Measurements from ENCODE around the gene PARS2. TPM values are rescaled to one million over a fixed set of nuclear protein-coding genes. Genes with fewer than 3 reads are reported as not detected.

PARS2 gene
- total RNA-seq, 2 experiments from 2014 or later: not detected

GRCh38 chr1:54736685-54737084, 27.6 kb downstream of the PARS2 start:
- Histone ChIP-seq H3K27ac (ENCODE audit: low read depth in 1 of 2, low read length in 2 of 2) (no peak overlapping the region), H3K27me3 (ENCODE audit: control insufficient read depth in 1 of 2, insufficient read depth in 2 of 2, low read length in 2 of 2) (no peaks in the 10 kb centered on the region), H3K4me3 (ENCODE audit: low read length) (no peak overlapping the region), H3K36me3 (ENCODE audit: insufficient read depth, low read length) (peaks cover 69% of the 10 kb centered on the region), H3K9me3 (ENCODE audit: control insufficient read depth in 1 of 2, insufficient read depth in 1 of 2, low read length in 2 of 2) (no peaks in the 10 kb centered on the region), H3K4me1 (ENCODE audit: insufficient read depth, low read length) (no peaks in the 10 kb centered on the region)
- intact Hi-C loops (cut with DNase I, micrococcal nuclease): no loop called here
- H3K27me3 Mint-ChIP-seq: no peaks in the 10 kb centered on the region
- peaks cover 79% of the 10 kb centered on the region for H3K36me3 Mint-ChIP-seq (ENCODE audit: low read depth)
- no peak overlapping the region for H3K4me3 Mint-ChIP-seq
- POLR2A ChIA-PET: no interaction called here
- H3K4me1 Mint-ChIP-seq (ENCODE audit: low read depth): no peaks in the 10 kb centered on the region
- DNase-seq: no peak
- CTCF ChIA-PET: no interaction called here
- TF ChIP-seq, protein P1, sequence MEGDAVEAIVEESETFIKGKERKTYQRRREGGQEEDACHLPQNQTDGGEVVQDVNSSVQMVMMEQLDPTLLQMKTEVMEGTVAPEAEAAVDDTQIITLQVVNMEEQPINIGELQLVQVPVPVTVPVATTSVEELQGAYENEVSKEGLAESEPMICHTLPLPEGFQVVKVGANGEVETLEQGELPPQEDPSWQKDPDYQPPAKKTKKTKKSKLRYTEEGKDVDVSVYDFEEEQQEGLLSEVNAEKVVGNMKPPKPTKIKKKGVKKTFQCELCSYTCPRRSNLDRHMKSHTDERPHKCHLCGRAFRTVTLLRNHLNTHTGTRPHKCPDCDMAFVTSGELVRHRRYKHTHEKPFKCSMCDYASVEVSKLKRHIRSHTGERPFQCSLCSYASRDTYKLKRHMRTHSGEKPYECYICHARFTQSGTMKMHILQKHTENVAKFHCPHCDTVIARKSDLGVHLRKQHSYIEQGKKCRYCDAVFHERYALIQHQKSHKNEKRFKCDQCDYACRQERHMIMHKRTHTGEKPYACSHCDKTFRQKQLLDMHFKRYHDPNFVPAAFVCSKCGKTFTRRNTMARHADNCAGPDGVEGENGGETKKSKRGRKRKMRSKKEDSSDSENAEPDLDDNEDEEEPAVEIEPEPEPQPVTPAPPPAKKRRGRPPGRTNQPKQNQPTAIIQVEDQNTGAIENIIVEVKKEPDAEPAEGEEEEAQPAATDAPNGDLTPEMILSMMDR (IDR thresholded peaks at IDR 0.05): no peak
- no peaks in the 10 kb centered on the region for H3K9me3 Mint-ChIP-seq
- H3K27ac Mint-ChIP-seq: no peak overlapping the region
- no peak for ATAC-seq (ENCODE audit: poor library complexity)

DNA sequence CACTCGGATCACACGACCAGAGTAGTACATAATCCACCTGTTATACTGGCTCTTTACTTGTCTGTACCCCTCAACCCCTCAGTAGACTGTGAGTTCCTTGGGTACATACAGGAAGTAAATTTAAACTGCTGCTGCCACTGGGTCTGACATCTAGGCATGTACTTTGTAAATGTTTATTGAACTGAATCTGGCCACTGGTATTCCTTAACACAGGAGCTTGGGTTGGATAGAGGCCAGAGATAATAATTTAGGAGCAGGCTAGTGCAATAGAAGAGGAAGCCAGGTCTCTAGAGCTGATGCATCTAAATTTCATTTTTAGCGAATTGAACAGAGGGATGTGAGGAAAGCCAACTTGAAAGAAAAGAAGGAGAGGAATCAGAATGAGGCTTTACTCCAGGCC, 36.3 kb downstream of the PARS2 start:
- H3K4me1 Mint-ChIP-seq (ENCODE audit: low read depth): no peaks in the 10 kb centered on the region
- CTCF ChIA-PET: no interaction called here
- POLR2A ChIA-PET: no interaction called here
- Histone ChIP-seq H3K27me3 (ENCODE audit: control insufficient read depth in 1 of 2, insufficient read depth in 2 of 2, low read length in 2 of 2) (no peaks in the 10 kb centered on the region), H3K9me3 (ENCODE audit: control insufficient read depth in 1 of 2, insufficient read depth in 1 of 2, low read length in 2 of 2) (no peaks in the 10 kb centered on the region), H3K4me3 (ENCODE audit: low read length) (no peak overlapping the region), H3K27ac (ENCODE audit: low read depth in 1 of 2, low read length in 2 of 2) (no peak overlapping the region), H3K36me3 (ENCODE audit: insufficient read depth, low read length) (peaks cover 84% of the 10 kb centered on the region), H3K4me1 (ENCODE audit: insufficient read depth, low read length) (no peaks in the 10 kb centered on the region)
- no peak overlapping the region for H3K27ac Mint-ChIP-seq
- no peaks in the 10 kb centered on the region for H3K27me3 Mint-ChIP-seq
- intact Hi-C loops (cut with DNase I, micrococcal nuclease): no loop called here
- no peaks in the 10 kb centered on the region for H3K9me3 Mint-ChIP-seq
- H3K4me3 Mint-ChIP-seq: no peak overlapping the region
- TF ChIP-seq, protein P1 (IDR thresholded peaks at IDR 0.05): no peak
- DNase-seq: no peak
- no peak for ATAC-seq (ENCODE audit: poor library complexity)
- H3K36me3 Mint-ChIP-seq (ENCODE audit: low read depth): peaks cover 88% of the 10 kb centered on the region

DNA sequence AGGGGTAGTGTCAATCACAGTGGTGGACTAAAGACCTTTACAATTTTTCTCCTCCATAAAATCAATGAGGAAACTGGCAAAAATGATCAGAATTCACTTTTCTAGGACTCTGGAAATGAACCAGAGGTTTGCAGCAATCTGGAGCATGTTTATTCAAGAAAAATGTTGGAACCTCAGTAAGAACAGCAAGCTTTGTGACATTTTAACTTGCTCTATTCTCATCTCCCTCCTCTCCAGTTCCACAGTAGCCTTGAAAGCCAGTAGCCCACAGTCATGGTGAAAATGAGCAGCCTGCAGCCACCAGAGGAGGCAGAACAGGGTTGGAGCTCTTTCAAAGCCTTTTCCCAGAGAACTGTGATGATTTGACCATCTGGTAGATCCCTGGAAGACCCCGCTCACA, 39.6 kb downstream of the PARS2 start:
- DNase-seq (no peak), ATAC-seq (ENCODE audit: poor library complexity) (no peak)
- no peaks in the 10 kb centered on the region for H3K9me3 Mint-ChIP-seq
- peaks cover 93% of the 10 kb centered on the region for H3K36me3 Mint-ChIP-seq (ENCODE audit: low read depth)
- intact Hi-C loops (cut with DNase I, micrococcal nuclease): no loop called here
- peaks cover 6% of the 10 kb centered on the region for H3K4me1 Mint-ChIP-seq (ENCODE audit: low read depth)
- Histone ChIP-seq H3K27me3 (ENCODE audit: control insufficient read depth in 1 of 2, insufficient read depth in 2 of 2, low read length in 2 of 2) (no peaks in the 10 kb centered on the region), H3K9me3 (ENCODE audit: control insufficient read depth in 1 of 2, insufficient read depth in 1 of 2, low read length in 2 of 2) (no peaks in the 10 kb centered on the region), H3K4me3 (ENCODE audit: low read length) (no peak overlapping the region), H3K27ac (ENCODE audit: low read depth in 1 of 2, low read length in 2 of 2) (no peak overlapping the region), H3K36me3 (ENCODE audit: insufficient read depth, low read length) (peaks cover 77% of the 10 kb centered on the region), H3K4me1 (ENCODE audit: insufficient read depth, low read length) (no peaks in the 10 kb centered on the region)
- CTCF ChIA-PET: no interaction called here
- no peak overlapping the region for H3K27ac Mint-ChIP-seq
- H3K4me3 Mint-ChIP-seq: no peak overlapping the region
- POLR2A ChIA-PET: interaction anchor here (1.5 kb wide), 1 partner anchor 9 kb away, joined by 5 read pairs; the partner anchor contains the start of gene TTC4
- TF ChIP-seq, protein P1 (IDR thresholded peaks at IDR 0.05): no peak
- H3K27me3 Mint-ChIP-seq: no peaks in the 10 kb centered on the region

Measured in CD4-positive, alpha-beta T cell (primary cell).